WTC11 (cell line): ENCODE measurements around the gene HIP1R.

ENCODE experiments used
- MAX ChIP-seq: sonication (generic); formaldehyde crosslinking; IDR thresholded peaks from 2 replicates; pipeline ENCODE4 v1.8.0; 2022; ENCODE audit warnings: mild to moderate bottlenecking, missing genetic modification reagents
- NR3C1 ChIP-seq: sonication (generic); formaldehyde crosslinking; conservative IDR thresholded peaks from 2 replicates; pipeline ENCODE4 v1.8.1; 2023; ENCODE audit warnings: low read depth, mild to moderate bottlenecking, missing genetic modification reagents
- SMAD3 ChIP-seq: sonication (generic); formaldehyde crosslinking; IDR thresholded peaks from 2 replicates; pipeline ENCODE4 v1.8.0; 2022; ENCODE audit warnings: missing genetic modification reagents, mild to moderate bottlenecking, borderline replicate concordance

GRCh38 chr12:122860040-122860853 is 25.0 kb downstream of the HIP1R start:
- TF ChIP-seq SMAD3 (CRISPR knock-in tag) = no peak
- TF ChIP-seq MAX (CRISPR knock-in tag) = no peak
- no peak for TF ChIP-seq NR3C1 (CRISPR knock-in tag)
